Body of pancreas (tissue), 4 donors: ENCODE results near the gene SIAE.

Experiments
- CTCF ChIP-seq, 7 experiments: fragments of 450-650 bp in 4 of 7; fragments of 200-600 bp in 3 of 7; sonication (generic) in 3 of 7; IDR thresholded peaks; one replicate each; pipeline ENCODE4 v1.5.1; 2016 to 2019; ENCODE audit warnings: antibody characterized with exemption in 7 of 7
- POLR2A ChIP-seq, 3 donors: fragments of 450-650 bp; IDR thresholded peaks; one replicate each; pipeline ENCODE4 v1.6.1; 2016; ENCODE audit warnings: antibody characterized with exemption in 3 of 3, mild to moderate bottlenecking in 2 of 3

- no peak for TF ChIP-seq CTCF (IDR thresholded peaks at IDR 0.05)
- TF ChIP-seq POLR2A (IDR thresholded peaks at IDR 0.05), result no peak
Observed at GRCh38 chr11:124639186-124639585, 34.4 kb downstream of the SIAE start.
